H1 (cell line): ENCODE results near the gene CHCHD3. TPM values are rescaled to one million over a fixed set of nuclear protein-coding genes. Genes with fewer than 3 reads are reported as not detected.

Experiments
- CTCF ChIA-PET: fragments of 300-600 bp; sonication (Branson Sonifier 250); formaldehyde crosslinking; loops from one replicate; lab custom pipeline; 2021; ENCODE audit not compliant: partially characterized antibody; lab: Charles Lee
- POLR2A ChIA-PET: fragments of 300-600 bp; sonication (Branson Sonifier 250); formaldehyde crosslinking; loops from one replicate; lab custom pipeline; 2021; ENCODE audit warnings: inconsistent platforms; ENCODE audit not compliant: partially characterized antibody; lab: Charles Lee
- DNase-seq, 2 experiments: peaks; one replicate each; pipeline versions ENCODE4 v3.0.0 to v3.0.0-alpha.2; 2010 to 2022; ENCODE audit warnings: low spot score in 2 of 2, low read depth in 1 of 2, mixed read lengths in 1 of 2
- FAIRE-seq: peaks from 2 replicates; lab custom pipeline; 2011; peaks lifted over from hg19 to GRCh38; lab: Jason Lieb, UNC
- H2AFZ ChIP-seq: 2 replicates; pipeline ENCODE4 v1.8.1; 2012; ENCODE audit warnings: low read length, inconsistent platforms
- H2AK5ac ChIP-seq: 2 replicates; pipeline ENCODE4 v1.6.1; 2013; ENCODE audit warnings: low read depth, low read length
- H2BK120ac ChIP-seq: replicated peaks from 2 replicates; pipeline ENCODE3; 2013; ENCODE audit warnings: low read depth, low read length, inconsistent platforms
- H2BK12ac ChIP-seq: 2 replicates; pipeline ENCODE4 v1.6.1; 2013; ENCODE audit warnings: low read depth, low read length
- H2BK15ac ChIP-seq: 2 replicates; pipeline ENCODE4 v1.6.1; 2013; ENCODE audit warnings: low read length
- H2BK20ac ChIP-seq: 2 replicates; pipeline ENCODE4 v1.6.1; 2013; ENCODE audit warnings: low read length
- H2BK5ac ChIP-seq: 2 replicates; pipeline ENCODE4 v1.6.1; 2013; ENCODE audit warnings: low read depth, low read length
- H3K14ac ChIP-seq: 2 replicates; pipeline ENCODE4 v1.6.1; 2013; ENCODE audit warnings: inconsistent platforms; ENCODE audit not compliant: insufficient read length
- H3K18ac ChIP-seq: 2 replicates; pipeline ENCODE4 v1.6.1; 2013; ENCODE audit warnings: low read length; ENCODE audit errors: extremely low read depth
- H3K23ac ChIP-seq: 2 replicates; pipeline ENCODE4 v1.6.1; 2013; ENCODE audit warnings: inconsistent platforms; ENCODE audit not compliant: insufficient read length
- H3K23me2 ChIP-seq: 2 replicates; pipeline ENCODE4 v1.6.1; 2013; ENCODE audit warnings: low read depth, low read length
- H3K27ac ChIP-seq: 2 replicates; pipeline ENCODE4 v1.6.1; 2011; ENCODE audit warnings: low read depth, low read length, inconsistent platforms
- H3K27me3 ChIP-seq, 4 experiments: replicated peaks in 1 of 4; 1 replicate in 1 of 4; 2 replicates in 3 of 4; pipeline versions ENCODE4 v1.6.1 to v1.8.1; 2011 to 2013; ENCODE audit warnings: low read length in 3 of 4, mild to moderate bottlenecking in 3 of 4, inconsistent platforms in 2 of 4, mixed read lengths in 2 of 4, moderate library complexity in 1 of 4; ENCODE audit not compliant: control insufficient read depth in 3 of 4, insufficient read depth in 3 of 4; ENCODE audit errors: extremely low read depth in 1 of 4
- H3K36me3 ChIP-seq, 4 experiments: 2 replicates each; pipeline versions ENCODE4 v1.6.1 to v1.8.1; 2011 to 2013; ENCODE audit warnings: mild to moderate bottlenecking in 4 of 4, low read length in 3 of 4, moderate library complexity in 2 of 4, control low read depth in 1 of 4, inconsistent platforms in 1 of 4; ENCODE audit not compliant: insufficient read depth in 4 of 4, control insufficient read depth in 2 of 4
- H3K4ac ChIP-seq: replicated peaks from 2 replicates; pipeline ENCODE3; 2013; ENCODE audit warnings: low read length, low read depth, mixed read lengths, inconsistent platforms; ENCODE audit not compliant: insufficient read length
- H3K4me1 ChIP-seq, 4 experiments: replicated peaks in 1 of 4; 1 replicate in 1 of 4; 2 replicates in 3 of 4; pipeline versions ENCODE4 v1.6.1 to v1.8.1; 2011 to 2013; ENCODE audit warnings: low read length in 3 of 4, inconsistent platforms in 2 of 4, mixed read lengths in 1 of 4; ENCODE audit not compliant: insufficient read depth in 4 of 4, control insufficient read depth in 3 of 4
- H3K4me2 ChIP-seq, 2 experiments: 2 replicates each; pipeline versions ENCODE4 v1.6.1 to v1.8.1; 2011 to 2013; ENCODE audit warnings: low read depth in 2 of 2, low read length in 2 of 2, control low read depth in 1 of 2, inconsistent platforms in 1 of 2, mild to moderate bottlenecking in 1 of 2; ENCODE audit not compliant: insufficient read depth in 1 of 2
- H3K4me3 ChIP-seq, 4 experiments: fragments of 200-600, 300-600 bp in 1 of 4; sonication (generic), shearing (Covaris generic), sonication (Bioruptor Twin) in 1 of 4; 2 replicates each; pipeline versions ENCODE4 v1.5.1 to v1.8.1; 2011 to 2016; ENCODE audit warnings: low read length in 4 of 4, low read depth in 3 of 4, control low read depth in 2 of 4, inconsistent platforms in 2 of 4, mild to moderate bottlenecking in 2 of 4, mixed read lengths in 1 of 4, moderate library complexity in 1 of 4; ENCODE audit not compliant: insufficient read depth in 2 of 4; ENCODE audit errors: extremely low read depth in 1 of 4
- H3K56ac ChIP-seq: replicated peaks from 2 replicates; pipeline ENCODE3; 2013; ENCODE audit warnings: low read depth, mild to moderate bottlenecking, mixed read lengths, low read length, inconsistent platforms; ENCODE audit not compliant: insufficient read length
- H3K79me1 ChIP-seq: 2 replicates; pipeline ENCODE4 v1.6.1; 2013; ENCODE audit warnings: low read depth, low read length, control low read depth
- H3K79me2 ChIP-seq, 2 experiments: 2 replicates each; pipeline versions ENCODE4 v1.6.1 to v1.8.1; 2012 to 2013; ENCODE audit warnings: low read length in 2 of 2, mild to moderate bottlenecking in 2 of 2, inconsistent platforms in 1 of 2; ENCODE audit not compliant: insufficient read depth in 2 of 2, control insufficient read depth in 1 of 2
- H3K9ac ChIP-seq, 4 experiments: replicated peaks in 1 of 4; 1 replicate in 1 of 4; 2 replicates in 3 of 4; pipeline versions ENCODE4 v1.6.1 to v1.8.1; 2011 to 2013; ENCODE audit warnings: low read depth in 3 of 4, low read length in 3 of 4, control low read depth in 2 of 4, mild to moderate bottlenecking in 2 of 4, moderate library complexity in 2 of 4, inconsistent platforms in 1 of 4; ENCODE audit errors: extremely low read depth in 1 of 4
- H3K9me3 ChIP-seq, 2 experiments: 2 replicates each; pipeline versions ENCODE4 v1.6.1 to v1.8.1; 2012 to 2013; ENCODE audit warnings: mild to moderate bottlenecking in 2 of 2, moderate library complexity in 2 of 2, control low read depth in 1 of 2, inconsistent platforms in 1 of 2, low read depth in 1 of 2, low read length in 1 of 2, mixed read lengths in 1 of 2; ENCODE audit not compliant: insufficient read depth in 2 of 2
- H4K20me1 ChIP-seq, 2 experiments: replicated peaks in 1 of 2; 2 replicates each; pipeline versions ENCODE3 to v1.8.1; 2011 to 2013; ENCODE audit warnings: inconsistent platforms in 2 of 2, low read length in 2 of 2, mild to moderate bottlenecking in 1 of 2; ENCODE audit not compliant: insufficient read depth in 2 of 2, control insufficient read depth in 1 of 2
- H4K5ac ChIP-seq: 2 replicates; pipeline ENCODE4 v1.6.1; 2013; ENCODE audit warnings: low read length, low read depth, mixed read lengths, inconsistent platforms; ENCODE audit not compliant: insufficient read length
- H4K8ac ChIP-seq: 2 replicates; pipeline ENCODE4 v1.8.0; 2013; ENCODE audit warnings: mild to moderate bottlenecking, moderate library complexity, low read length, inconsistent platforms; ENCODE audit not compliant: insufficient read depth; ENCODE audit errors: extremely low read depth
- H4K91ac ChIP-seq: replicated peaks from 2 replicates; pipeline ENCODE3; 2013; ENCODE audit warnings: low read length, mixed read lengths, inconsistent platforms; ENCODE audit not compliant: insufficient read length
- CTCF ChIP-seq, 3 experiments: IDR thresholded peaks; 1 replicate in 2 of 3; 2 replicates in 1 of 3; pipeline versions ENCODE4 v1.5.1 to v1.6.1; 2011; ENCODE audit warnings: low read length in 3 of 3, mild to moderate bottlenecking in 3 of 3, inconsistent platforms in 2 of 3, low read depth in 1 of 3, moderate library complexity in 1 of 3; ENCODE audit not compliant: insufficient read depth in 1 of 3; ENCODE audit errors: control extremely low read depth in 1 of 3
- WGBS, 2 experiments: shearing (Covaris generic) in 1 of 2; methylation state at CpG; one replicate each; pipeline versions ENCODE4 v1.1.6 to v1.1.7; 2013 to 2015; ENCODE audit warnings: low lambda C conversion rate in 2 of 2, mixed read lengths in 2 of 2, inconsistent platforms in 1 of 2, low coverage in 1 of 2, missing lambda C conversion rate in 1 of 2; ENCODE audit not compliant: insufficient replicate concordance in 2 of 2, insufficient coverage in 1 of 2, insufficient read length in 1 of 2; ENCODE audit errors: extremely low coverage in 1 of 2, missing lambda C conversion rate in 1 of 2; 5-methylcytosine and 5-hydroxymethylcytosine counted together
- polyA plus RNA-seq, 7 experiments: library from polyadenylated mRNA; depleted of rRNA in 3 of 7; stranded (reverse) in 5 of 7; unstranded in 2 of 7; fragments of >200 nt in 5 of 7; fragments of 200-250 nt in 2 of 7; gene quantifications; 1 replicate in 5 of 7; 2 replicates in 1 of 7; 4 replicates in 1 of 7; pipeline versions ENCODE4 v1.2.1 to v1.2.3, GENCODE V29; 2011 to 2013; ENCODE audit warnings: missing spikeins in 2 of 7, mixed read lengths in 2 of 7
- total RNA-seq: library from RNA; stranded (reverse); fragmentation: NEBNext Ultra II Directional; extraction: Animal tissue kit (Norgen Biotek cat#: 25700); gene quantifications from 2 replicates; pipeline ENCODE4 v1.2.1, GENCODE V29; 2021

Gene CHCHD3
- total and polyA plus RNA-seq, 2 of the 8 experiments (the other 6 are each of a cell fraction or from before 2014, with no cell fraction given) = 42.9 to 137 TPM

- Histone ChIP-seq H2AFZ (no peak overlapping the region), H3K14ac (no peak overlapping the region), H4K91ac (no peak overlapping the region), H4K5ac (no peak overlapping the region), H2BK120ac (no peak overlapping the region), H2BK20ac (no peak overlapping the region), H2BK15ac (no peak overlapping the region), H3K23me2 (no peaks in the 10 kb centered on the region), H3K27ac (no peak overlapping the region), H3K36me3 (peaks cover 0 to 3% (median 0%) of the 10 kb centered on the region in 4 experiments; a peak in 1 of 8 replicates), H3K4me3 (no peak overlapping the region), H3K56ac (no peak overlapping the region), H3K18ac (no peak overlapping the region), H3K4ac (no peak overlapping the region), H2BK12ac (no peak overlapping the region), H3K4me1 (no peaks in the 10 kb centered on the region), H3K9ac (no peak overlapping the region), H2AK5ac (no peak overlapping the region), H3K4me2 (no peak overlapping the region), H3K79me1 (no peaks in the 10 kb centered on the region; the same call in 1 of the 2 replicates), H2BK5ac (no peak overlapping the region), H3K79me2 (no peaks in the 10 kb centered on the region), H3K23ac (no peak overlapping the region), H3K27me3 (no peaks in the 10 kb centered on the region), H3K9me3 (no peaks in the 10 kb centered on the region; a peak in 1 of 4 replicates), H4K8ac (no peak overlapping the region), H4K20me1 (peaks cover 0 to 2% of the 10 kb centered on the region in 2 experiments)
- ChIA-PET POLR2A (no interaction called here), CTCF (interaction anchor here (0.7 to 1.2 kb wide), 3 partner anchors 10 to 417 kb away, joined by 3 to 4 read pairs (median 3); no protein-coding TSS in a partner anchor)
- no peak for FAIRE-seq
- DNase-seq = no peak
- TF ChIP-seq CTCF (IDR thresholded peaks at IDR 0.05; ENCODE audit: control extremely low read depth in 1 of 3, insufficient read depth in 1 of 3, low read depth in 1 of 3, low read length in 3 of 3) = no peak
- 79% methylated on average over 1 of the region's 1 CpG; no CpG with 5 or more reads in 1 of the 2 experiments for WGBS, 2 experiments
These were observed 290.9 kb downstream of the CHCHD3 start for GRCh38 chr7:132791036-132791435.
